MM.1S (cell line): ENCODE data around the gene ZMYM1.
"Not testable (repeated sequence)": the region's sequence is repeated elsewhere in the genome, so short reads cannot be mapped to it uniquely, and the experiment has no call there.

Experiments used
- DNase-seq: peaks from one replicate; pipeline ENCODE4 v3.0.0-alpha.2; 2015
- H2AFZ ChIP-seq: fragments of 300-600 bp; sonication (generic); 2 replicates; pipeline ENCODE4 v1.6.0; 2016; ENCODE audit warnings: antibody characterized with exemption, low read length
- H3F3A ChIP-seq: fragments of 300-600 bp; sonication (generic); 2 replicates; pipeline ENCODE4 v1.6.1; 2016; ENCODE audit warnings: mild to moderate bottlenecking, antibody characterized with exemption, low read length, moderate library complexity, mixed read lengths; ENCODE audit not compliant: insufficient read depth
- H3K27ac ChIP-seq: fragments of 300-600 bp; sonication (generic); 2 replicates; pipeline ENCODE4 v1.5.1; 2016; ENCODE audit warnings: mild to moderate bottlenecking, low read length
- H3K27me3 ChIP-seq: fragments of 300-600 bp; sonication (generic); replicated peaks from 2 replicates; pipeline ENCODE4 v1.6.0; 2016; ENCODE audit warnings: low read length; ENCODE audit not compliant: insufficient read depth
- H3K36me3 ChIP-seq: fragments of 300-600 bp; sonication (generic); replicated peaks from 2 replicates; pipeline ENCODE4 v1.6.1; 2016; ENCODE audit warnings: mild to moderate bottlenecking, low read length, mixed read lengths; ENCODE audit not compliant: insufficient read depth
- H3K4me1 ChIP-seq: fragments of 300-600 bp; sonication (generic); 2 replicates; pipeline ENCODE4 v1.6.1; 2016; ENCODE audit warnings: low read length, mixed read lengths
- H3K4me2 ChIP-seq: fragments of 300-600 bp; sonication (generic); 2 replicates; pipeline ENCODE4 v1.6.0; 2016; ENCODE audit warnings: low read depth, low read length
- H3K4me3 ChIP-seq: fragments of 300-600 bp; sonication (generic); 2 replicates; pipeline ENCODE4 v1.5.1; 2016; ENCODE audit warnings: low read length, mixed read lengths
- H3K79me2 ChIP-seq: fragments of 300-600 bp; sonication (generic); 2 replicates; pipeline ENCODE4 v1.6.1; 2016; ENCODE audit warnings: mixed run types, low read length, mixed read lengths
- H3K9ac ChIP-seq: fragments of 300-600 bp; sonication (generic); 2 replicates; pipeline ENCODE4 v1.6.1; 2016; ENCODE audit warnings: low read length, mixed read lengths
- H3K9me2 ChIP-seq: fragments of 300-600 bp; sonication (generic); replicated peaks from 2 replicates; pipeline ENCODE4 v1.6.1; 2016; ENCODE audit warnings: mild to moderate bottlenecking, low read length, mixed read lengths; ENCODE audit not compliant: insufficient read depth
- H3K9me3 ChIP-seq: fragments of 300-600 bp; sonication (generic); replicated peaks from 2 replicates; pipeline ENCODE4 v1.6.1; 2016; ENCODE audit warnings: mild to moderate bottlenecking, low read length, mixed read lengths; ENCODE audit not compliant: insufficient read depth
- H4K20me1 ChIP-seq: fragments of 300-600 bp; sonication (generic); 2 replicates; pipeline ENCODE4 v1.6.1; 2016; ENCODE audit warnings: mild to moderate bottlenecking, low read length, moderate library complexity, mixed read lengths; ENCODE audit not compliant: insufficient read depth
- CTCF ChIP-seq: fragments of 300-600 bp; sonication (generic); IDR thresholded peaks from 2 replicates; pipeline ENCODE4 v1.5.1; 2016; ENCODE audit warnings: antibody characterized with exemption, low read length, mixed read lengths
- EZH2 ChIP-seq: fragments of 300-600 bp; sonication (generic); optimal IDR thresholded peaks from 2 replicates; pipeline ENCODE3; 2017; ENCODE audit warnings: low read depth, mild to moderate bottlenecking, antibody characterized with exemption, low read length, mixed read lengths
- EZH2phosphoT487 ChIP-seq: fragments of 300-600 bp; sonication (generic); IDR thresholded peaks from 2 replicates; pipeline ENCODE4 v1.6.1; 2018; ENCODE audit warnings: antibody characterized with exemption, low read length

ZMYM1 gene

GRCh38 chr1:35069746-35070145 is 9.4 kb upstream of the ZMYM1 start:
- Histone ChIP-seq H3K9me3 (no peaks in the 10 kb centered on the region), H3K4me1 (no peaks in the 10 kb centered on the region), H4K20me1 (no peaks in the 10 kb centered on the region), H3K79me2 (no peaks in the 10 kb centered on the region), H3K4me2 (no peak overlapping the region), H2AFZ (no peak overlapping the region), H3K4me3 (no peak overlapping the region), H3K9me2 (no peaks in the 10 kb centered on the region), H3K36me3 (no peaks in the 10 kb centered on the region), H3K9ac (no peak overlapping the region), H3K27ac (no peak overlapping the region), H3K27me3 (no peaks in the 10 kb centered on the region), H3F3A (no peaks in the 10 kb centered on the region)
- TF ChIP-seq EZH2phosphoT487: no peak
- no peak for TF ChIP-seq EZH2
- DNase-seq: no peak

- H3K4me1 ChIP-seq: no peaks in the 10 kb centered on the region
- no peaks in the 10 kb centered on the region for H3K9me2 ChIP-seq
- H3K4me3 ChIP-seq: no peak overlapping the region
- H3K9ac ChIP-seq: no peak overlapping the region
- no peak overlapping the region for H3K27ac ChIP-seq
- H3K27me3 ChIP-seq: no peaks in the 10 kb centered on the region
- DNase-seq: no peak
- H3K79me2 ChIP-seq: no peaks in the 10 kb centered on the region
- no peaks in the 10 kb centered on the region for H4K20me1 ChIP-seq
- no peaks in the 10 kb centered on the region for H3K9me3 ChIP-seq
- no peaks in the 10 kb centered on the region for H3K36me3 ChIP-seq
- no peak overlapping the region for H2AFZ ChIP-seq
- H3K4me2 ChIP-seq: no peak overlapping the region
- no peak for TF ChIP-seq CTCF
- no peak for TF ChIP-seq EZH2phosphoT487
- TF ChIP-seq EZH2: no peak
- no peaks in the 10 kb centered on the region for H3F3A ChIP-seq
Observed at GRCh38 chr1:35073265-35073811, 5.8 kb upstream of the ZMYM1 start.

- peaks cover 17% of the 10 kb centered on the region for H3F3A ChIP-seq
- H3K27ac ChIP-seq, H2AFZ ChIP-seq, DNase-seq, H3K4me3 ChIP-seq, H3K27me3 ChIP-seq, H4K20me1 ChIP-seq, H3K4me2 ChIP-seq, H3K79me2 ChIP-seq, H3K4me1 ChIP-seq, H3K36me3 ChIP-seq, H3K9ac ChIP-seq, H3K9me2 ChIP-seq, H3K9me3 ChIP-seq: not testable (repeated sequence)
Observed at GRCh38 chr1:35076426-35076825, 2.8 kb upstream of the ZMYM1 start.

GRCh38 chr1:35080171-35080854 is 1.1 kb downstream of the ZMYM1 start:
- Histone ChIP-seq H3K9me2 (no peaks in the 10 kb centered on the region), H4K20me1 (no peaks in the 10 kb centered on the region), H3K79me2 (no peaks in the 10 kb centered on the region), H3K27me3 (no peaks in the 10 kb centered on the region), H3K36me3 (no peaks in the 10 kb centered on the region), H3K27ac (peak overlapping the region; percentile 95; the same call in 1 of the 2 replicates), H3K4me2 (peak overlapping the region; percentile 72), H3K9ac (peak overlapping the region; percentile 85), H3F3A (peaks cover 17% of the 10 kb centered on the region), H3K9me3 (no peaks in the 10 kb centered on the region), H3K4me3 (peak overlapping the region; percentile 72), H3K4me1 (no peaks in the 10 kb centered on the region), H2AFZ (peak overlapping the region; percentile 88)
- no peak for TF ChIP-seq EZH2phosphoT487
- no peak for TF ChIP-seq CTCF
- TF ChIP-seq EZH2: no peak
- DNase-seq: no peak
